ENCODE data around the gene LIPT2.
A peak's percentile ranks its signal among the peaks of the same experiment; 100 is the strongest.

LIPT2 gene

DNA sequence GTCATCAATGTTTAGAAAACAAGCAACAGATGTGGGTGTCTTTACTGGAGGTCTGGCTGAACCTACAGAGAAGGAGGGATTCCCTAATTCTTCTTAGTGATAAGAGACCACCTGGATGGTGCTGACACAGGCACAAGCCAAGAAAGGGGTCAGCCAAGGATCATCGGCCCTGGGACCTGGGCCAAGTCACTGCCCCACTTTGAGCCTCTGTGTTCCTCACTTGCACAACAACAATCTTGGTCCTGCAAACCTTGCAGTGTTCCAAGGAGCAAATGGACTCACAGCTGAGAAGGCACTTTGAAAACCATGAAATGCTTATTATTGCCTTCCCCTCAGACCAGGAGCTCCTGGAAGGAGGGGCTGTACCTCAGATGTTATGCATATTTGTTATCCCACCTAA is 19.2 kb downstream of the LIPT2 start:
- no peak for TF ChIP-seq MAX (IDR thresholded peaks at IDR 0.05; ENCODE audit: low read depth, low read length)
- TF ChIP-seq, protein P1, sequence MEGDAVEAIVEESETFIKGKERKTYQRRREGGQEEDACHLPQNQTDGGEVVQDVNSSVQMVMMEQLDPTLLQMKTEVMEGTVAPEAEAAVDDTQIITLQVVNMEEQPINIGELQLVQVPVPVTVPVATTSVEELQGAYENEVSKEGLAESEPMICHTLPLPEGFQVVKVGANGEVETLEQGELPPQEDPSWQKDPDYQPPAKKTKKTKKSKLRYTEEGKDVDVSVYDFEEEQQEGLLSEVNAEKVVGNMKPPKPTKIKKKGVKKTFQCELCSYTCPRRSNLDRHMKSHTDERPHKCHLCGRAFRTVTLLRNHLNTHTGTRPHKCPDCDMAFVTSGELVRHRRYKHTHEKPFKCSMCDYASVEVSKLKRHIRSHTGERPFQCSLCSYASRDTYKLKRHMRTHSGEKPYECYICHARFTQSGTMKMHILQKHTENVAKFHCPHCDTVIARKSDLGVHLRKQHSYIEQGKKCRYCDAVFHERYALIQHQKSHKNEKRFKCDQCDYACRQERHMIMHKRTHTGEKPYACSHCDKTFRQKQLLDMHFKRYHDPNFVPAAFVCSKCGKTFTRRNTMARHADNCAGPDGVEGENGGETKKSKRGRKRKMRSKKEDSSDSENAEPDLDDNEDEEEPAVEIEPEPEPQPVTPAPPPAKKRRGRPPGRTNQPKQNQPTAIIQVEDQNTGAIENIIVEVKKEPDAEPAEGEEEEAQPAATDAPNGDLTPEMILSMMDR (IDR thresholded peaks at IDR 0.05; ENCODE audit: low read depth, low read length) = no peak
- no peak for TF ChIP-seq POLR2A (IDR thresholded peaks at IDR 0.05; ENCODE audit: extremely low read depth, insufficient read length)
- no peak for TF ChIP-seq MYC (IDR thresholded peaks at IDR 0.05; ENCODE audit: low read depth, low read length)
- DNase-seq (ENCODE audit: low read depth) = no peak
- H3K4me3 ChIP-seq (ENCODE audit: low read depth, low read length) = no peak overlapping the region

- H3K4me3 ChIP-seq (ENCODE audit: low read depth, low read length) = no peak overlapping the region
- TF ChIP-seq MAX (IDR thresholded peaks at IDR 0.05; ENCODE audit: low read depth, low read length) (no peak), MYC (IDR thresholded peaks at IDR 0.05; ENCODE audit: low read depth, low read length) (no peak), POLR2A (IDR thresholded peaks at IDR 0.05; ENCODE audit: extremely low read depth, insufficient read length) (no peak)
- TF ChIP-seq, protein P1 (IDR thresholded peaks at IDR 0.05; ENCODE audit: low read depth, low read length) = no peak
- no peak for DNase-seq (ENCODE audit: low read depth)
These were observed 19.9 kb downstream of the LIPT2 start for GRCh38 chr11:74473382-74474173.

DNA sequence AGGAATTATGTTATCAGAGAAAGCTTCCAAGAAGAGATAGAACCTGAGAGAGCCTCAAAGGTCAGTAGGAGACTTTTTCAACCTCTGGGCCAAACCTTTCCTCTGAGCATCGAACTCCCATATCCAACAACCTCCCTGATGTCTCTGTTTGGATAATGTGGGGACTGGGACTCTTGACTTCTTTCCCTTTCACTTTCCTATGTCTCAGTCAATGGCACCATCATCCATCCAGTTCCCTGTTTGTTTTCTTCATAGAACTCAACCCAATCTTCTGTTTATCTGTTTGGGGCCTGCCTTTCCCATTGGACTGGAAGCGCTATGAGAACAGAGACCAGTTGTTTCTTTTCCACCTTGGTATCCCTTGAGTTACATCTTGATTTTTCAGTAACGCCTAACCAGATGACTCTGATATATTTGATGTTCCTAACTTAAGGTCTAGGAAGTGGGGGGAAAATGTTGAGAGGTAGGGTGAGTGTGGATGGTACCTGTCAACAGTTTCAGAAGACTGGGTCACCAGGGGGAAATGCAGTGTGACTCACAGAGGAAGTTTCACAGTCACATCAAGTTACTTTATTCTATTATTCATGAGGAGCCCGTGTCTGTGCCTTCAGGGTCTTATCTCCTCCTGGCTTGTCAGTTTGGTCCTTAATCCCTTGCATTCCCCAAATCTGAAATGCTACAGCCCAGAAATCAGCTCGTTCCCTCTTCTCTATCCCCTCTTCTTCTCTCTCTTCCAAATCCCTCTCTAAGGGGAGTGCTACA is 21.7 kb downstream of the LIPT2 start:
- DNase-seq (ENCODE audit: low read depth) = peak; percentile 35

GRCh38 chr11:74471037-74471436 is 22.5 kb downstream of the LIPT2 start:
- H3K4me3 ChIP-seq (ENCODE audit: low read depth, low read length) = no peak overlapping the region
- no peak for DNase-seq (ENCODE audit: low read depth)
- TF ChIP-seq, protein P1 (IDR thresholded peaks at IDR 0.05; ENCODE audit: low read depth, low read length) = no peak
- no peak for TF ChIP-seq MYC (IDR thresholded peaks at IDR 0.05; ENCODE audit: low read depth, low read length)
- TF ChIP-seq POLR2A (IDR thresholded peaks at IDR 0.05; ENCODE audit: extremely low read depth, insufficient read length) = no peak
- TF ChIP-seq MAX (IDR thresholded peaks at IDR 0.05; ENCODE audit: low read depth, low read length) = no peak

More for the DNA sequence above, 21.7 kb downstream of the LIPT2 start:
- TF ChIP-seq MAX (IDR thresholded peaks at IDR 0.05; ENCODE audit: low read depth, low read length) = no peak
- TF ChIP-seq POLR2A (IDR thresholded peaks at IDR 0.05; ENCODE audit: extremely low read depth, insufficient read length) = no peak
- TF ChIP-seq, protein P1 (IDR thresholded peaks at IDR 0.05; ENCODE audit: low read depth, low read length) = no peak
- TF ChIP-seq MYC (IDR thresholded peaks at IDR 0.05; ENCODE audit: low read depth, low read length) = no peak
- H3K4me3 ChIP-seq (ENCODE audit: low read depth, low read length) = no peak overlapping the region

DNA sequence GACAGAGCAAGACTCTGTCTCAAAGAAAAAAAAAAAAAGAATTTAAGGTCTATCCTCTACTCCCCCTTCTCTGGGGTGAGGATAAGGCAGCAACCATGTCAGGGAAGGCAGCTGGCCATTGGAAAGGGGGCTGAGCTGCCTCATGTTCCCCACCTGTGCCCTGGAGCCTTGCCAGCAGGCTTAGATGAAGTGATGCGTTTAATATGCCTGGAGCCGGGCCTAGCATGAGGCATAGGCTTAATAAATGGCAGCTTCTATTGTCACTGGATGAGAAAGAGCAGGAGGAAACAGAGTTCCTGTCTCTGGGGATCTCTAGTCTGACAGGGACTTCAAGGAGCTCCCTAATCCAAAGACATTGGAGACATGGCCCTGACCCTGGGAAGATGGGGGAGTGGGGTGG is 23.0 kb downstream of the LIPT2 start:
- H3K4me3 ChIP-seq (ENCODE audit: low read depth, low read length) = no peak overlapping the region
- no peak for DNase-seq (ENCODE audit: low read depth)
- TF ChIP-seq MAX (IDR thresholded peaks at IDR 0.05; ENCODE audit: low read depth, low read length) (no peak), MYC (IDR thresholded peaks at IDR 0.05; ENCODE audit: low read depth, low read length) (no peak), POLR2A (IDR thresholded peaks at IDR 0.05; ENCODE audit: extremely low read depth, insufficient read length) (no peak)
- TF ChIP-seq, protein P1 (IDR thresholded peaks at IDR 0.05; ENCODE audit: low read depth, low read length) = no peak

All from NB4 (cell line).